Epithelial cell of umbilical artery (primary cell): Measurements from ENCODE around the gene ZNF850. TPM values are rescaled to one million over a fixed set of nuclear protein-coding genes. Genes with fewer than 3 reads are reported as not detected.

Experiments used
- total RNA-seq: library from RNA; depleted of rRNA; stranded (reverse); fragments of >200 nt; gene quantifications from 2 replicates; pipeline ENCODE4 v1.2.3, GENCODE V29; 2014

Gene ZNF850
- total RNA-seq: 3.2 and 3.9 TPM in 2 replicates

DNA sequence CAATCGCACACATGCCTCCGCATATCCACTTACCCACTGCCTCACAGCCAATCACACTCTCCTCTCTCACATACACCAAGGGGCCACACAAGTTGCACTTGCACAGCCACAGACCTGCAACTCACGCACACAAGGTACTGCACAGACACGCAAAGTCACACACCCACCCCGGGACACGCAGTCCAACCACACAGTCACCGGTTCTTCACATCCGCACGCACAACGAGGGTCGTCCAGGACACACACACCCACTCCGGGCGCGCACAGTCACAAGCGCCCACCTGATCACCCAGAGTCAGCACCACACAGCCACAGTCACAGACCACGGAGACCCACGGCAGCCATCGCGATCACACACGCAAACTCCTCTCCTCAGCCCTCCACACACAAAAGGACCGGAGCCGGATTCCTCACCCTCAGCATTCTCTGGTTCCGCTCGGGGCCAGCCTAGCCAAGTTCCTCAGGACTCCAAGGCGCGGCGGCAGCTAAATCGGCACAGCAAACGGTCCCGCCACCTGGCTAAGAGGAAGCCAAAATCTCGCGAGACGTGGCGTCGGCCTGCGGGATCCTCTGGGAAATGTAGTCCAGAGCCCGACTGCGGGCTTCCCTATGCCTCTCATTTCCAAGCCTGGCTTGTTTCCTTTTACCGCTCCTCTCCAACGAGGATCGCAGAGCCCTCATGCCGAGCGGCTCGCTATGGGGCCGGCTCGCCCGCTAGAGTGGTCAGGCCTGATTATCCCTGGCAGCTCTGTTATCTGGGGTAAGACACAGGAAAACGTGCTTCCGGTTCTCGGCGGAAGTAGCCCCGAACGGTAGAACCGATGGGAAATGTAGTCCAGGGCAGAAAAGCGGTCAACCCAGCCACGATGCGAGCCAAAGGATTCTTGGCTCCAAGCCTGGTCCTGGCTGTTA, at the start of gene ZNF850:
Gene ZNF850, minus strand, starts transcription at position 497 of the 912 bp plus-strand sequence. CDS start 10,201 bp downstream, outside the sequence.

DNA sequence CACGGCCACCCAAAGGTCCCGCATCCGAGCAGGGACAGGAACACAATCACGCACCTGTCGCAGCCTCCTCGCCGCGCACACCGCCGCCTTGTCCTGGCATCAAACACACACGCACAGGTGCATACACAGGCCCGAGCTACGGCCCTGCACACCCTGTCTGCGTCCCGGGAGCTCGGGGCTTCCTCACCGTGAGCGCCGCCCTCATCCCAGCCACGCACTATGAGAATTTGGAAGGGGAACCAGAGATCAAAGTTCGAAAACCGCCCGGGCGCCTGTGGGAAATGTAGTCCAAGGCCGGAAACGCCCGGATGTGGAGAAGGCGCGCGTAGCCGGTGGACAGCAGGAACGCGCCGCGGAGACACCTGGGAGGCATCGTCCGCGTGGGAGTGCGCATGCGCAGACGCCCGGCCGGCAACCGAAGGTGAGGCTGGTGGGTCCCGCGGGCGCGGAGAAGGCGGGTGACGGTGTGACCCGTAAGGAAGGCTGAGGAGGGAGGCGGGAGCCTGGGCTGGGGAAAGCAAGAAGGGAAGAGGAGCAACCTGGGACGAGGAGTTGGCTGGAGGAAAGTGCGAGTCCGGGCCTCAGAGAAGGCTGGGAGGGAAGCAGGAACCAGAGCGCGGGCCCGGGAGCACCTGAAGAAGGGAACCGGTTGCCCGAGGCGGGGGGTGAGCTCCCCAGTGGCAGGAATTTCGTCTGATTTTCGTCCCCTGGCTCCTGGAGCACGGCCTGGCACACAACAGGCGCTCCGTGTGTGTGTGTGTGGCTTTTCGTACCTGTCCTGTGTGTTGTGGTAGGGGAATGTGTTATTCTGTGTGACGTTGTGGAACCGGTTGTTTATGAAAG, 85.2 kb downstream of the ZNF850 start, which contains the start of gene ZNF567:
Gene ZNF567, plus strand, starts transcription at position 399 of the 843 bp plus-strand sequence. CDS start 7,256 bp downstream, outside the sequence.

Other genes with a start within 250 kb of the ZNF850 start
- gene ZNF260, start 244.5 kb downstream of the ZNF850 start, total RNA-seq: 15.6 and 21.7 TPM in 2 replicates
- 8.1 and 9.4 TPM in 2 replicates for gene ZNF529, start 199.5 kb downstream of the ZNF850 start, total RNA-seq
- 5.5 and 9.4 TPM in 2 replicates for gene ZNF382, start 167.5 kb downstream of the ZNF850 start, total RNA-seq
- 5.6 and 6.2 TPM in 2 replicates for gene ZNF461, start 106.0 kb downstream of the ZNF850 start, total RNA-seq
- 5.8 and 7.5 TPM in 2 replicates for gene ZNF567, start 85.2 kb downstream of the ZNF850 start, total RNA-seq
- 4.9 and 9.1 TPM in 2 replicates for gene ZNF790, start 65.6 kb upstream of the ZNF850 start, total RNA-seq
- 1.9 and 3.0 TPM in 2 replicates for gene ZNF345, start 78.1 kb upstream of the ZNF850 start, total RNA-seq
- 1.3 and 1.4 TPM in 2 replicates for gene ZNF829, start 143.5 kb upstream of the ZNF850 start, total RNA-seq
- gene ZNF568, start 143.5 kb upstream of the ZNF850 start, total RNA-seq: 5.5 and 7.0 TPM in 2 replicates